NCI-H748 (cell line): ENCODE results near the gene CYS1.

Source experiments
- DNase-seq: peaks from one replicate; lab custom pipeline; 2025; ENCODE audit not compliant: unreplicated experiment; lab: John Stamatoyannopoulos, UW

Gene CYS1

GRCh38 chr2:10048501-10049171, 31.6 kb downstream of the CYS1 start:
- DNase-seq, result peak; percentile 61

GRCh38 chr2:10047616-10048500, 32.4 kb downstream of the CYS1 start:
- no peak for DNase-seq

- DNase-seq, result no peak
Observed at GRCh38 chr2:10046931-10047330, 33.3 kb downstream of the CYS1 start.

- peak; percentile 20 for DNase-seq
Observed at GRCh38 chr2:10045561-10046355, 34.5 kb downstream of the CYS1 start.

GRCh38 chr2:10043906-10044601, 36.2 kb downstream of the CYS1 start:
- peak; percentile 97 for DNase-seq

- peak; percentile 96 for DNase-seq
Observed at GRCh38 chr2:10043256-10043905, 36.8 kb downstream of the CYS1 start, which contains the start of gene KLF11. KLF11 (plus strand) TSS chr2:10043550; CDS start chr2:10043717, 167 bp downstream.

- peak; percentile 83 for DNase-seq
Observed at GRCh38 chr2:10042301-10043161, 37.7 kb downstream of the CYS1 start.

GRCh38 chr2:10041711-10042110, 38.5 kb downstream of the CYS1 start:
- no peak for DNase-seq

- DNase-seq, result no peak
Observed at GRCh38 chr2:10039658-10040410, 40.4 kb downstream of the CYS1 start.

GRCh38 chr2:10038716-10039115, 41.5 kb downstream of the CYS1 start:
- no peak for DNase-seq

- no peak for DNase-seq
Observed at GRCh38 chr2:10038123-10038522, 42.1 kb downstream of the CYS1 start.

GRCh38 chr2:10036095-10036884, 43.9 kb downstream of the CYS1 start:
- peak; percentile 21 for DNase-seq

GRCh38 chr2:10035633-10036032, 44.6 kb downstream of the CYS1 start:
- no peak for DNase-seq

- no peak for DNase-seq
Observed at GRCh38 chr2:10035053-10035422, 45.2 kb downstream of the CYS1 start.

- DNase-seq, result no peak
Observed at GRCh38 chr2:10034333-10035052, 45.7 kb downstream of the CYS1 start.

- no peak for DNase-seq
Observed at GRCh38 chr2:10033251-10034006, 46.8 kb downstream of the CYS1 start.

GRCh38 chr2:10032746-10033105, 47.5 kb downstream of the CYS1 start:
- no peak for DNase-seq
